Measurements from ENCODE around the gene TUBB. TPM values are rescaled to one million over a fixed set of nuclear protein-coding genes. Genes with fewer than 3 reads are reported as not detected.

The TUBB gene
- total and polyA plus RNA-seq, 2 of the 8 experiments (the other 6 are each of a cell fraction or from before 2014, with no cell fraction given), result 1,880 to 3,022 TPM

DNA sequence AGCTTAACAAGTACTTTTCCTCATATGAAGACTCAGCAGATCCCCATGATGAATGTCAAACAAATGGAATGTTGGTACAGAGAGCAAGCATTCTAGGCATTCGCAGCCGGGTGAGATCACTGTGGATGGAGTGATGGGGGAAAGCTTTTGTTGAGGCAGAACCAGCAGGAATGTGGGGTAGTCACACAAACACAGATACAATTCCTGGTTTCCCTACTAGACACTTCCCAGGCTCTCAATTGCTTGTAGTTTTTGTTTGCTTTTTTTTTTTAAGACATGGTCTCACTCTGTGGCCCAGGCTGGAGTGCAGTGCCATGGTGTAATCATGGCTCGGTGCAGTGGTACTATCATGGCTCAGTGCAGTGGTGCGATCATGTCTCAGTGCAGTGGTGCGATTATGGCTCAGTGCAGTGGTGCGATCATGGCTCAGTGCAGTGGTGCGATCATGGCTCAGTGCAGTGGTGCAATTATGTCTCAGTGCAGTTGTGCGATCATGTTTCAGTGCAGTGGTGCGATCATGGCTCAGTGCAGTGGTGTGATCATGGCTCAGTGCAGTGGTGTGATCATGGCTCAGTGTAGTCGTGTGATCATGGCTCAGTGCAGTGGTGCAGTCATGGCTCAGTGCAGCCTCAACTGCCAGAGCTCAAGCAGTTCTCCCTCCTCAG is 39.6 kb downstream of the TUBB start:
- Histone ChIP-seq H3K18ac (ENCODE audit: extremely low read depth, low read length) (no peak overlapping the region; the same call in 1 of the 2 replicates), H4K5ac (ENCODE audit: insufficient read length, low read depth, low read length) (no peak overlapping the region), H3K4me1 (replicated peaks in 1 of 4; ENCODE audit: control insufficient read depth in 3 of 4, insufficient read depth in 4 of 4, low read length in 3 of 4) (peaks cover 4 to 7% (median 6%) of the 10 kb centered on the region in 4 experiments; a peak in 5 of 7 replicates), H2BK12ac (ENCODE audit: low read depth, low read length) (peak overlapping the region; percentile 95), H3K79me2 (ENCODE audit: control insufficient read depth in 1 of 2, insufficient read depth in 2 of 2, low read length in 2 of 2) (no peaks in the 10 kb centered on the region), H2AFZ (ENCODE audit: low read length) (no peak overlapping the region), H3K14ac (ENCODE audit: insufficient read length) (no peak overlapping the region), H4K20me1 (replicated peaks in 1 of 2; ENCODE audit: control insufficient read depth in 1 of 2, insufficient read depth in 2 of 2, low read length in 2 of 2) (no peaks in the 10 kb centered on the region), H3K4me3 (ENCODE audit: extremely low read depth in 1 of 4, insufficient read depth in 2 of 4, low read depth in 3 of 4, low read length in 4 of 4) (no peak overlapping the region), H3K27me3 (replicated peaks in 1 of 4; ENCODE audit: control insufficient read depth in 3 of 4, extremely low read depth in 1 of 4, insufficient read depth in 3 of 4, low read length in 3 of 4) (no peaks in the 10 kb centered on the region), H2BK120ac (replicated peaks; ENCODE audit: low read depth, low read length) (peak overlapping the region; percentile 34), H3K23ac (ENCODE audit: insufficient read length) (no peak overlapping the region), H2AK5ac (ENCODE audit: low read depth, low read length) (peak overlapping the region; percentile 99), H3K4ac (replicated peaks; ENCODE audit: insufficient read length, low read depth, low read length) (no peak overlapping the region), H3K9me3 (ENCODE audit: insufficient read depth in 2 of 2, low read depth in 1 of 2, low read length in 1 of 2) (no peaks in the 10 kb centered on the region; a peak in 1 of 4 replicates), H3K36me3 (ENCODE audit: control insufficient read depth in 2 of 4, insufficient read depth in 4 of 4, low read length in 3 of 4) (no peaks in the 10 kb centered on the region), H3K4me2 (ENCODE audit: insufficient read depth in 1 of 2, low read depth in 2 of 2, low read length in 2 of 2) (no peak overlapping the region), H3K56ac (replicated peaks; ENCODE audit: insufficient read length, low read depth, low read length) (no peak overlapping the region), H3K23me2 (ENCODE audit: low read depth, low read length) (no peaks in the 10 kb centered on the region), H2BK15ac (ENCODE audit: low read length) (peak overlapping the region; percentile 77), H2BK5ac (ENCODE audit: low read depth, low read length) (peak overlapping the region; percentile 45), H3K79me1 (ENCODE audit: low read depth, low read length) (no peaks in the 10 kb centered on the region), H4K8ac (ENCODE audit: extremely low read depth, insufficient read depth, low read length) (peak overlapping the region; percentile 38; the same call in 1 of the 2 replicates), H2BK20ac (ENCODE audit: low read length) (no peak overlapping the region), H3K27ac (ENCODE audit: low read depth, low read length) (no peak overlapping the region), H3K9ac (replicated peaks in 1 of 4; ENCODE audit: extremely low read depth in 1 of 4, low read depth in 3 of 4, low read length in 3 of 4) (no peak overlapping the region), H4K91ac (replicated peaks; ENCODE audit: insufficient read length, low read length) (peak overlapping the region; percentile 61)
- DNase-seq (ENCODE audit: low read depth in 1 of 2, low spot score in 2 of 2) (no peak), FAIRE-seq (no peak)
- 93% methylated on average over 10 of the region's 10 CpGs; no CpG with 5 or more reads in 1 of the 2 experiments for WGBS, 2 experiments (ENCODE audit: extremely low coverage in 1 of 2, insufficient coverage in 1 of 2, insufficient read length in 1 of 2, insufficient replicate concordance in 2 of 2, low coverage in 1 of 2, low lambda C conversion rate in 2 of 2, missing lambda C conversion rate in 1 of 2)
- ChIA-PET CTCF (ENCODE audit: partially characterized antibody) (interaction anchor here (0.6 to 2.0 kb wide), 5 partner anchors 11 to 327 kb away, joined by 3 to 5 read pairs (median 3); no protein-coding TSS in a partner anchor), POLR2A (ENCODE audit: partially characterized antibody) (interaction anchor here (0.6 to 1.1 kb wide), 3 partner anchors 8 to 16 kb away, joined by 3 to 6 read pairs (median 4); no protein-coding TSS in a partner anchor)
- TF ChIP-seq JUN (IDR thresholded peaks at IDR 0.05; ENCODE audit: low read depth, low read length) (no peak), TEAD4 (IDR thresholded peaks at IDR 0.05; ENCODE audit: low read depth, low read length) (peak; percentile 54), USF2 (IDR thresholded peaks at IDR 0.05; ENCODE audit: low read length) (no peak), POLR2AphosphoS5 (IDR thresholded peaks at IDR 0.05; ENCODE audit: low read depth, low read length) (no peak), POLR2A (IDR thresholded peaks at IDR 0.05; ENCODE audit: control extremely low read depth in 1 of 2, low read depth in 2 of 2, low read length in 2 of 2) (no peak), EGR1 (IDR thresholded peaks at IDR 0.05; ENCODE audit: borderline replicate concordance, low read depth, low read length) (no peak), SAP30 (IDR thresholded peaks at IDR 0.05; ENCODE audit: insufficient read depth, insufficient replicate concordance, low read length) (no peak)
- TF ChIP-seq, protein P1, sequence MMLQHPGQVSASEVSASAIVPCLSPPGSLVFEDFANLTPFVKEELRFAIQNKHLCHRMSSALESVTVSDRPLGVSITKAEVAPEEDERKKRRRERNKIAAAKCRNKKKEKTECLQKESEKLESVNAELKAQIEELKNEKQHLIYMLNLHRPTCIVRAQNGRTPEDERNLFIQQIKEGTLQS (IDR thresholded peaks at IDR 0.05; ENCODE audit: insufficient read depth, low read depth, low read length), result no peak
